Kasumi-1 (cell line): Measurements from ENCODE around the gene HYAL3.
"Not testable (repeated sequence)": the region's sequence is repeated elsewhere in the genome, so short reads cannot be mapped to it uniquely, and the experiment has no call there.

Source experiments
- DNase-seq, 2 experiments: peaks; one replicate each; lab custom pipeline; 2025; lab: John Stamatoyannopoulos, UW

Gene HYAL3

GRCh38 chr3:50256978-50257890 is 42.0 kb downstream of the HYAL3 start:
- DNase-seq = peak; percentile 27 to 38

GRCh38 chr3:50255251-50255615 is 44.0 kb downstream of the HYAL3 start:
- no peak for DNase-seq

- no peak for DNase-seq
Observed at GRCh38 chr3:50254577-50255250, 44.5 kb downstream of the HYAL3 start.

- DNase-seq = no peak
Observed at GRCh38 chr3:50251220-50251619, 48.0 kb downstream of the HYAL3 start.

- DNase-seq = no peak
Observed at GRCh38 chr3:50250514-50250913, 48.7 kb downstream of the HYAL3 start.

GRCh38 chr3:50249457-50249856 is 49.7 kb downstream of the HYAL3 start:
- no peak for DNase-seq

GRCh38 chr3:50248387-50248786 is 50.8 kb downstream of the HYAL3 start:
- no peak for DNase-seq

GRCh38 chr3:50246517-50246954 is 52.7 kb downstream of the HYAL3 start:
- peak; percentile 93 to 94 for DNase-seq

GRCh38 chr3:50245831-50246516 is 53.2 kb downstream of the HYAL3 start:
- peak; percentile 88 to 90 for DNase-seq

GRCh38 chr3:50245251-50245745 is 53.9 kb downstream of the HYAL3 start:
- no peak for DNase-seq

- not testable (repeated sequence) for DNase-seq
Observed at GRCh38 chr3:50244813-50245212, 54.4 kb downstream of the HYAL3 start.

GRCh38 chr3:50243543-50243895 is 55.7 kb downstream of the HYAL3 start:
- DNase-seq = peak in 1 of 2 experiments; percentile 55

- peak; percentile 98 for DNase-seq
Observed at GRCh38 chr3:50242851-50243542, 56.2 kb downstream of the HYAL3 start.
